Activated B cell treated with CpG ODN at 0.5 μM for 24 hours (primary cell): ENCODE data around the gene MUC5B. TPM values are rescaled to one million over a fixed set of nuclear protein-coding genes. Genes with fewer than 3 reads are reported as not detected.

ENCODE experiments used
- ATAC-seq: fragments of 200-7000 bp; cut with Tn5 transposase; one replicate; pipeline ENCODE4 v1.10.0; 2021; ENCODE audit warnings: low read depth, mild to moderate bottlenecking, moderate library complexity
- CTCF ChIA-PET: fragments of 350-600 bp; sonication (Branson Sonifier 250); formaldehyde crosslinking; loops from one replicate; lab custom pipeline; 2021; ENCODE audit warnings: antibody characterized with exemption; lab: Charles Lee
- POLR2A ChIA-PET: fragments of 350-600 bp; sonication (Branson Sonifier 250); formaldehyde crosslinking; loops from one replicate; lab custom pipeline; 2021; ENCODE audit warnings: antibody characterized with exemption; lab: Charles Lee
- DNase-seq: peaks from one replicate; pipeline ENCODE4 v3.0.0; 2022
- H3K27ac Mint-ChIP-seq: one replicate; pipeline ENCODE4 v1.8.0; 2020; ENCODE audit warnings: mixed read lengths
- H3K27me3 Mint-ChIP-seq: one replicate; pipeline ENCODE4 v1.8.0; 2021; ENCODE audit warnings: mixed read lengths
- H3K36me3 Mint-ChIP-seq: one replicate; pipeline ENCODE4 v1.8.0; 2021; ENCODE audit warnings: low read depth, mixed read lengths
- H3K4me1 Mint-ChIP-seq: one replicate; pipeline ENCODE4 v1.8.0; 2021; ENCODE audit warnings: mixed read lengths
- H3K4me3 Mint-ChIP-seq: one replicate; pipeline ENCODE4 v1.8.0; 2020; ENCODE audit warnings: mild to moderate bottlenecking, mixed read lengths
- H3K9me3 Mint-ChIP-seq: one replicate; pipeline ENCODE4 v1.8.0; 2020; ENCODE audit warnings: mixed read lengths
- CTCF ChIP-seq: fragments of 200-600 bp; IDR thresholded peaks from one replicate; pipeline ENCODE4 v1.8.0; 2022; ENCODE audit warnings: antibody characterized with exemption, mild to moderate bottlenecking
- intact Hi-C: fragments of 100-400 bp; cut with micrococcal nuclease; formaldehyde crosslinking; loops from one replicate; pipeline ENCODE4 v1.15.1; 2024
- total RNA-seq: library from RNA; stranded (reverse); gene quantifications from 2 replicates; pipeline ENCODE4 v1.2.3, GENCODE V29; 2022

MUC5B gene
- total RNA-seq, 1 donor from 2014 or later, result not detected

GRCh38 chr11:1224491-1225385 lies 1.9 kb downstream of the MUC5B start:
- Mint-ChIP-seq H3K27ac (no peak overlapping the region), H3K27me3 (peaks cover 9% of the 10 kb centered on the region), H3K4me3 (no peak overlapping the region), H3K4me1 (no peaks in the 10 kb centered on the region), H3K9me3 (no peaks in the 10 kb centered on the region), H3K36me3 (no peaks in the 10 kb centered on the region)
- ChIA-PET CTCF (no interaction called here), POLR2A (no interaction called here)
- no peak for DNase-seq
- intact Hi-C loops, result no loop called here
- no peak for TF ChIP-seq CTCF
- no peak for ATAC-seq

- ChIA-PET POLR2A (no interaction called here), CTCF (no interaction called here)
- no peak for DNase-seq
- peaks cover 9% of the 10 kb centered on the region for H3K27me3 Mint-ChIP-seq
- intact Hi-C loops, result no loop called here
- H3K9me3 Mint-ChIP-seq, result no peaks in the 10 kb centered on the region
- no peak overlapping the region for H3K4me3 Mint-ChIP-seq
- no peak for TF ChIP-seq CTCF
- no peaks in the 10 kb centered on the region for H3K4me1 Mint-ChIP-seq
- ATAC-seq, result no peak
- H3K36me3 Mint-ChIP-seq, result no peaks in the 10 kb centered on the region
- H3K27ac Mint-ChIP-seq, result no peak overlapping the region
Measured at GRCh38 chr11:1225386-1226225, 2.7 kb downstream of the MUC5B start.

GRCh38 chr11:1226226-1226985 lies 3.5 kb downstream of the MUC5B start:
- Mint-ChIP-seq H3K27ac (no peak overlapping the region), H3K4me1 (no peaks in the 10 kb centered on the region), H3K9me3 (no peaks in the 10 kb centered on the region), H3K4me3 (no peak overlapping the region), H3K36me3 (no peaks in the 10 kb centered on the region), H3K27me3 (peaks cover 5% of the 10 kb centered on the region)
- intact Hi-C loops, result no loop called here
- DNase-seq (no peak), ATAC-seq (no peak)
- ChIA-PET CTCF (no interaction called here), POLR2A (no interaction called here)
- TF ChIP-seq CTCF, result no peak

- TF ChIP-seq CTCF, result no peak
- Mint-ChIP-seq H3K4me3 (no peak overlapping the region), H3K27ac (no peak overlapping the region), H3K9me3 (no peaks in the 10 kb centered on the region), H3K36me3 (no peaks in the 10 kb centered on the region), H3K27me3 (peaks cover 2% of the 10 kb centered on the region), H3K4me1 (no peaks in the 10 kb centered on the region)
- ChIA-PET CTCF (no interaction called here), POLR2A (no interaction called here)
- intact Hi-C loops, result no loop called here
- ATAC-seq (no peak), DNase-seq (no peak)
Measured at GRCh38 chr11:1226986-1227550, 4.2 kb downstream of the MUC5B start.
